CD4-positive, alpha-beta T cell treated with Interleukin-4 for 4 hours (primary cell): Measurements from ENCODE around the gene YOD1.
"Not testable (repeated sequence)": the region's sequence is repeated elsewhere in the genome, so short reads cannot be mapped to it uniquely, and the experiment has no call there.

Experiments
- DNase-seq: peaks from one replicate; pipeline ENCODE4 v3.0.0-alpha.2; 2020

YOD1 gene

GRCh38 chr1:207047505-207047904 is 3.5 kb downstream of the YOD1 start:
- no peak for DNase-seq

GRCh38 chr1:207045453-207045852 is 5.6 kb downstream of the YOD1 start:
- no peak for DNase-seq

- not testable (repeated sequence) for DNase-seq
Measured at GRCh38 chr1:207041397-207041796, 9.6 kb downstream of the YOD1 start.

- DNase-seq: no peak
Measured at GRCh38 chr1:207040181-207040533, 10.9 kb downstream of the YOD1 start.

- no peak for DNase-seq
Measured at GRCh38 chr1:207039380-207040180, 11.4 kb downstream of the YOD1 start.

GRCh38 chr1:207036865-207037264 is 14.1 kb downstream of the YOD1 start:
- no peak for DNase-seq

- DNase-seq: no peak
Measured at GRCh38 chr1:207035877-207036551, 15.0 kb downstream of the YOD1 start.

GRCh38 chr1:207034998-207035397 is 16.0 kb downstream of the YOD1 start:
- no peak for DNase-seq

GRCh38 chr1:207034208-207034607 is 16.8 kb downstream of the YOD1 start:
- DNase-seq: no peak

GRCh38 chr1:207033302-207033701 is 17.7 kb downstream of the YOD1 start:
- no peak for DNase-seq

- no peak for DNase-seq
Measured at GRCh38 chr1:207032528-207033017, 18.4 kb downstream of the YOD1 start, which contains the start of gene C1orf116. Gene C1orf116 (minus strand): TSS chr1:207032756. CDS start chr1:207027598, 5,158 bp downstream.

- DNase-seq: no peak
Measured at GRCh38 chr1:207031632-207032264, 19.3 kb downstream of the YOD1 start.

GRCh38 chr1:207031016-207031415 is 20.0 kb downstream of the YOD1 start:
- DNase-seq: no peak

- no peak for DNase-seq
Measured at GRCh38 chr1:207030522-207031009, 20.4 kb downstream of the YOD1 start.

- DNase-seq: no peak
Measured at GRCh38 chr1:207029701-207030521, 21.1 kb downstream of the YOD1 start.

GRCh38 chr1:207028884-207029650 is 21.9 kb downstream of the YOD1 start:
- no peak for DNase-seq

- DNase-seq: no peak
Measured at GRCh38 chr1:207027921-207028320, 23.1 kb downstream of the YOD1 start.

- DNase-seq: no peak
Measured at GRCh38 chr1:207027206-207027777, 23.7 kb downstream of the YOD1 start.

GRCh38 chr1:207026104-207026534 is 24.9 kb downstream of the YOD1 start:
- no peak for DNase-seq

- no peak for DNase-seq
Measured at GRCh38 chr1:207025146-207025880, 25.7 kb downstream of the YOD1 start.
